Skin epidermis (tissue), 12 donors: ENCODE data around the gene POT1.

Source experiments
- H3K27ac ChIP-seq, 21 experiments: fragments of 200-600 bp; sonication (generic) in 11 of 21; one replicate each; pipeline ENCODE4 v1.5.0; 2020; ENCODE audit warnings: mild to moderate bottlenecking in 3 of 21, inconsistent platforms in 2 of 21, moderate library complexity in 2 of 21
- H3K4me3 ChIP-seq, 7 experiments: fragments of 200-600 bp; sonication (generic) in 2 of 7; one replicate each; pipeline ENCODE4 v1.5.0; 2020; ENCODE audit warnings: inconsistent platforms in 2 of 7, mild to moderate bottlenecking in 2 of 7, moderate library complexity in 1 of 7

POT1 gene

GRCh38 chr7:124915242-124915641, 14.4 kb downstream of the POT1 start:
- no peak overlapping the region for H3K4me3 ChIP-seq
- no peak overlapping the region for H3K27ac ChIP-seq

- Histone ChIP-seq H3K4me3 (no peak overlapping the region), H3K27ac (no peak overlapping the region)
Measured at GRCh38 chr7:124914298-124914697, 15.3 kb downstream of the POT1 start.

GRCh38 chr7:124912972-124913371, 16.7 kb downstream of the POT1 start:
- H3K4me3 ChIP-seq: no peak overlapping the region
- no peak overlapping the region for H3K27ac ChIP-seq

- H3K4me3 ChIP-seq: no peak overlapping the region
- H3K27ac ChIP-seq: no peak overlapping the region
Measured at GRCh38 chr7:124909808-124910207, 19.8 kb downstream of the POT1 start.

- Histone ChIP-seq H3K27ac (no peak overlapping the region), H3K4me3 (no peak overlapping the region)
Measured at GRCh38 chr7:124908259-124908658, 21.4 kb downstream of the POT1 start.

GRCh38 chr7:124907490-124907889, 22.1 kb downstream of the POT1 start:
- no peak overlapping the region for H3K27ac ChIP-seq
- no peak overlapping the region for H3K4me3 ChIP-seq

GRCh38 chr7:124898531-124898930, 31.1 kb downstream of the POT1 start:
- no peak overlapping the region for H3K4me3 ChIP-seq
- H3K27ac ChIP-seq: no peak overlapping the region

GRCh38 chr7:124896001-124896400, 33.6 kb downstream of the POT1 start:
- Histone ChIP-seq H3K27ac (no peak overlapping the region), H3K4me3 (no peak overlapping the region)

- Histone ChIP-seq H3K27ac (no peak overlapping the region), H3K4me3 (no peak overlapping the region)
Measured at GRCh38 chr7:124893140-124893827, 36.3 kb downstream of the POT1 start.

- H3K27ac ChIP-seq: no peak overlapping the region
- H3K4me3 ChIP-seq: no peak overlapping the region
Measured at GRCh38 chr7:124887247-124887646, 42.4 kb downstream of the POT1 start.

- Histone ChIP-seq H3K4me3 (no peak overlapping the region), H3K27ac (no peak overlapping the region)
Measured at GRCh38 chr7:124881981-124882380, 47.6 kb downstream of the POT1 start.

- Histone ChIP-seq H3K27ac (no peak overlapping the region), H3K4me3 (no peak overlapping the region)
Measured at GRCh38 chr7:124879771-124880170, 49.9 kb downstream of the POT1 start.

- no peak overlapping the region for H3K4me3 ChIP-seq
- H3K27ac ChIP-seq: no peak overlapping the region
Measured at GRCh38 chr7:124879103-124879502, 50.5 kb downstream of the POT1 start.

GRCh38 chr7:124874644-124875163, 54.9 kb downstream of the POT1 start:
- no peak overlapping the region for H3K27ac ChIP-seq

GRCh38 chr7:124857672-124858235, 71.9 kb downstream of the POT1 start:
- no peak overlapping the region for H3K27ac ChIP-seq

More at GRCh38 chr7:124874644-124875163, 54.9 kb downstream of the POT1 start:
- no peak overlapping the region for H3K4me3 ChIP-seq

GRCh38 chr7:124856299-124856888, 73.2 kb downstream of the POT1 start:
- H3K4me3 ChIP-seq: no peak overlapping the region
- no peak overlapping the region for H3K27ac ChIP-seq

More at GRCh38 chr7:124857672-124858235, 71.9 kb downstream of the POT1 start:
- H3K4me3 ChIP-seq: no peak overlapping the region

- H3K27ac ChIP-seq: no peak overlapping the region
- H3K4me3 ChIP-seq: no peak overlapping the region
Measured at GRCh38 chr7:124843336-124843735, 86.3 kb downstream of the POT1 start.

- Histone ChIP-seq H3K4me3 (no peak overlapping the region), H3K27ac (no peak overlapping the region)
Measured at GRCh38 chr7:124840435-124840834, 89.2 kb downstream of the POT1 start.

- no peak overlapping the region for H3K4me3 ChIP-seq
- H3K27ac ChIP-seq: no peak overlapping the region
Measured at GRCh38 chr7:124839687-124840086, 89.9 kb downstream of the POT1 start.

- H3K4me3 ChIP-seq: no peak overlapping the region
- H3K27ac ChIP-seq: no peak overlapping the region
Measured at GRCh38 chr7:124836173-124836572, 93.5 kb downstream of the POT1 start.

- Histone ChIP-seq H3K4me3 (no peak overlapping the region), H3K27ac (no peak overlapping the region)
Measured at GRCh38 chr7:124818807-124819206, 110.8 kb downstream of the POT1 start.
